Neural progenitor cell (in vitro differentiated cells): ENCODE data around the gene DDIAS. TPM values are rescaled to one million over a fixed set of nuclear protein-coding genes. Genes with fewer than 3 reads are reported as not detected.
A peak's percentile ranks its signal among the peaks of the same experiment; 100 is the strongest.

ENCODE experiments used
- DNase-seq: peaks from one replicate; pipeline ENCODE4 v3.0.0-alpha.2; 2016; ENCODE audit warnings: low spot score
- H2AFZ ChIP-seq: fragments of 200-600 bp; sonication (generic); replicated peaks from 2 replicates; pipeline ENCODE4 v1.6.1; 2016; ENCODE audit warnings: antibody characterized with exemption
- H3F3A ChIP-seq: fragments of 200-600 bp; sonication (generic); 2 replicates; pipeline ENCODE4 v1.6.1; 2016; ENCODE audit warnings: antibody characterized with exemption, low read depth
- H3K27ac ChIP-seq: fragments of 200-600 bp; sonication (generic); 2 replicates; pipeline ENCODE4 v1.5.1; 2016; ENCODE audit warnings: mild to moderate bottlenecking
- H3K27me3 ChIP-seq: fragments of 200-600 bp; sonication (generic); 2 replicates; pipeline ENCODE4 v1.6.1; 2016; ENCODE audit warnings: mild to moderate bottlenecking, moderate library complexity
- H3K36me3 ChIP-seq: fragments of 200-600 bp; sonication (generic); 2 replicates; pipeline ENCODE4 v1.5.1; 2016
- H3K4me1 ChIP-seq: fragments of 200-600 bp; sonication (generic); 2 replicates; pipeline ENCODE4 v1.6.1; 2016; ENCODE audit warnings: mixed run types
- H3K4me2 ChIP-seq: fragments of 200-600 bp; sonication (generic); 2 replicates; pipeline ENCODE4 v1.6.1; 2016
- H3K4me3 ChIP-seq: fragments of 200-600 bp; sonication (generic); 2 replicates; pipeline ENCODE4 v1.5.1; 2016
- H3K79me2 ChIP-seq: fragments of 200-600 bp; sonication (generic); 2 replicates; pipeline ENCODE4 v1.6.1; 2016; ENCODE audit warnings: low read depth
- H3K9ac ChIP-seq: fragments of 200-600 bp; sonication (generic); 2 replicates; pipeline ENCODE4 v1.6.1; 2016
- H3K9me3 ChIP-seq: fragments of 200-600 bp; sonication (generic); 2 replicates; pipeline ENCODE4 v1.5.1; 2016; ENCODE audit warnings: low read depth
- H4K20me1 ChIP-seq: fragments of 200-600 bp; sonication (generic); 2 replicates; pipeline ENCODE4 v1.6.1; 2016; ENCODE audit warnings: low read depth
- H3K27ac Mint-ChIP-seq: 3 replicates; pipeline ENCODE4 v1.8.0; 2021; ENCODE audit warnings: mixed read lengths
- H3K27me3 Mint-ChIP-seq: 2 replicates; pipeline ENCODE4 v1.8.0; 2022; ENCODE audit warnings: low read depth, mild to moderate bottlenecking, inconsistent platforms, moderate library complexity, mixed read lengths; ENCODE audit not compliant: insufficient read depth
- H3K36me3 Mint-ChIP-seq: 3 replicates; pipeline ENCODE4 v1.8.0; 2021; ENCODE audit warnings: mixed read lengths
- H3K4me1 Mint-ChIP-seq: 3 replicates; pipeline ENCODE4 v1.8.0; 2021; ENCODE audit warnings: mixed read lengths
- H3K4me3 Mint-ChIP-seq: 3 replicates; pipeline ENCODE4 v1.8.0; 2021; ENCODE audit warnings: mild to moderate bottlenecking, moderate library complexity, mixed read lengths
- H3K9me3 Mint-ChIP-seq: 3 replicates; pipeline ENCODE4 v1.8.0; 2020; ENCODE audit warnings: mixed read lengths
- CTCF ChIP-seq: fragments of 200-600 bp; sonication (generic); IDR thresholded peaks from 2 replicates; pipeline ENCODE4 v1.5.1; 2017; ENCODE audit warnings: antibody characterized with exemption, mild to moderate bottlenecking
- EZH2 ChIP-seq: fragments of 200-600 bp; sonication (generic); IDR thresholded peaks from 2 replicates; pipeline ENCODE4 v1.6.1; 2017; ENCODE audit warnings: antibody characterized with exemption, mild to moderate bottlenecking, moderate library complexity
- EZH2phosphoT487 ChIP-seq: fragments of 200-600 bp; sonication (generic); IDR thresholded peaks from 2 replicates; pipeline ENCODE4 v1.6.1; 2017; ENCODE audit warnings: antibody characterized with exemption
- total RNA-seq: library from RNA; depleted of rRNA; stranded (reverse); fragments of >200 nt; gene quantifications from 2 replicates; pipeline ENCODE4 v1.2.3, GENCODE V29; 2015; ENCODE audit warnings: low replicate concordance

DDIAS gene
- total RNA-seq, 1 donor from 2014 or later, result 47.7 TPM

- no peak overlapping the region for H3K9ac ChIP-seq
- TF ChIP-seq EZH2phosphoT487 (no peak), EZH2 (no peak), CTCF (no peak)
- Mint-ChIP-seq H3K9me3 (peaks cover 16% of the 10 kb centered on the region), H3K4me1 (peaks cover 16% of the 10 kb centered on the region), H3K27ac (peak overlapping the region; percentile 19), H3K4me3 (no peak overlapping the region), H3K36me3 (peaks cover 11% of the 10 kb centered on the region), H3K27me3 (no peaks in the 10 kb centered on the region)
- H3K36me3 ChIP-seq, result no peaks in the 10 kb centered on the region
- no peak overlapping the region for H2AFZ ChIP-seq
- H3K4me2 ChIP-seq, result no peak overlapping the region
- H3K27me3 ChIP-seq, result peaks cover 36% of the 10 kb centered on the region
- H3K79me2 ChIP-seq, result no peaks in the 10 kb centered on the region
- peaks cover 3% of the 10 kb centered on the region for H3F3A ChIP-seq
- H3K9me3 ChIP-seq, result no peaks in the 10 kb centered on the region
- H3K27ac ChIP-seq, result no peak overlapping the region
- DNase-seq, result no peak
- no peaks in the 10 kb centered on the region for H3K4me1 ChIP-seq
- H4K20me1 ChIP-seq, result peaks cover 15% of the 10 kb centered on the region
- no peak overlapping the region for H3K4me3 ChIP-seq
Observed at GRCh38 chr11:82858556-82859091, 42.9 kb upstream of the DDIAS start.

- H3K9me3 Mint-ChIP-seq, result peaks cover 6% of the 10 kb centered on the region
Observed at GRCh38 chr11:82859750-82860149, 41.8 kb upstream of the DDIAS start.

GRCh38 chr11:82862379-82862778 is 39.2 kb upstream of the DDIAS start:
- no peak overlapping the region for H3K4me3 ChIP-seq
- Mint-ChIP-seq H3K4me3 (no peak overlapping the region), H3K36me3 (no peaks in the 10 kb centered on the region), H3K9me3 (no peaks in the 10 kb centered on the region), H3K27ac (no peak overlapping the region), H3K4me1 (peaks cover 23% of the 10 kb centered on the region), H3K27me3 (no peaks in the 10 kb centered on the region)
- TF ChIP-seq CTCF, result no peak
- no peak for TF ChIP-seq EZH2
- no peak for TF ChIP-seq EZH2phosphoT487
- no peak overlapping the region for H3K4me2 ChIP-seq
- H4K20me1 ChIP-seq, result peaks cover 19% of the 10 kb centered on the region
- peaks cover 23% of the 10 kb centered on the region for H3K27me3 ChIP-seq
- H3K9me3 ChIP-seq, result no peaks in the 10 kb centered on the region
- no peaks in the 10 kb centered on the region for H3K79me2 ChIP-seq
- peaks cover 3% of the 10 kb centered on the region for H3F3A ChIP-seq
- H3K9ac ChIP-seq, result no peak overlapping the region
- no peak overlapping the region for H2AFZ ChIP-seq
- H3K36me3 ChIP-seq, result no peaks in the 10 kb centered on the region
- no peak overlapping the region for H3K27ac ChIP-seq
- no peak for DNase-seq
- H3K4me1 ChIP-seq, result no peaks in the 10 kb centered on the region

More at GRCh38 chr11:82859750-82860149, 41.8 kb upstream of the DDIAS start:
- H2AFZ ChIP-seq, result no peak overlapping the region
- H3K4me2 ChIP-seq, result no peak overlapping the region
- H3K27me3 ChIP-seq, result peaks cover 26% of the 10 kb centered on the region
- no peaks in the 10 kb centered on the region for H3K79me2 ChIP-seq
- no peak overlapping the region for H3K9ac ChIP-seq
- H3F3A ChIP-seq, result peaks cover 3% of the 10 kb centered on the region
- peaks cover 20% of the 10 kb centered on the region for H3K4me1 Mint-ChIP-seq
- no peaks in the 10 kb centered on the region for H3K27me3 Mint-ChIP-seq
- no peak overlapping the region for H3K27ac Mint-ChIP-seq
- H3K4me3 ChIP-seq, result no peak overlapping the region
- peaks cover 4% of the 10 kb centered on the region for H3K36me3 Mint-ChIP-seq
- H3K27ac ChIP-seq, result no peak overlapping the region
- H3K9me3 ChIP-seq, result no peaks in the 10 kb centered on the region
- no peak overlapping the region for H3K4me3 Mint-ChIP-seq
- TF ChIP-seq EZH2 (no peak), EZH2phosphoT487 (no peak), CTCF (no peak)
- H3K36me3 ChIP-seq, result no peaks in the 10 kb centered on the region
- H4K20me1 ChIP-seq, result peaks cover 19% of the 10 kb centered on the region
- DNase-seq, result no peak
- H3K4me1 ChIP-seq, result no peaks in the 10 kb centered on the region
